HG03108 (cell line): ENCODE data around the gene ANXA2R.

ENCODE experiments used
- ATAC-seq: cut with Tn5 transposase; IDR thresholded peaks from one replicate; pipeline ENCODE4 v1.9.1; 2021; ENCODE audit warnings: moderate library complexity; ENCODE audit not compliant: unreplicated experiment

Gene ANXA2R

GRCh38 chr5:43001748-43002147 lies 38.4 kb downstream of the ANXA2R start:
- ATAC-seq = no peak

GRCh38 chr5:43000914-43001313 lies 39.2 kb downstream of the ANXA2R start:
- ATAC-seq = no peak

- ATAC-seq = no peak
Observed at GRCh38 chr5:43000111-43000840, 39.8 kb downstream of the ANXA2R start.

- no peak for ATAC-seq
Observed at GRCh38 chr5:42995360-42995751, 44.8 kb downstream of the ANXA2R start.

GRCh38 chr5:42994555-42995359 lies 45.4 kb downstream of the ANXA2R start:
- ATAC-seq = peak; percentile 54

GRCh38 chr5:42994246-42994554 lies 45.9 kb downstream of the ANXA2R start:
- ATAC-seq = no peak

- ATAC-seq = no peak
Observed at GRCh38 chr5:42993516-42994245, 46.4 kb downstream of the ANXA2R start.

- peak; percentile 52 for ATAC-seq
Observed at GRCh38 chr5:42992088-42992879, 47.8 kb downstream of the ANXA2R start.

- ATAC-seq = peak; percentile 24
Observed at GRCh38 chr5:42991404-42992087, 48.6 kb downstream of the ANXA2R start.

GRCh38 chr5:42990892-42991291 lies 49.2 kb downstream of the ANXA2R start:
- no peak for ATAC-seq
